HG03095 (cell line): ENCODE results near the gene PPP1R9B.

Experiments used
- ATAC-seq: cut with Tn5 transposase; IDR thresholded peaks from one replicate; pipeline ENCODE4 v1.9.1; 2021; ENCODE audit warnings: moderate library complexity; ENCODE audit not compliant: unreplicated experiment

The PPP1R9B gene

DNA sequence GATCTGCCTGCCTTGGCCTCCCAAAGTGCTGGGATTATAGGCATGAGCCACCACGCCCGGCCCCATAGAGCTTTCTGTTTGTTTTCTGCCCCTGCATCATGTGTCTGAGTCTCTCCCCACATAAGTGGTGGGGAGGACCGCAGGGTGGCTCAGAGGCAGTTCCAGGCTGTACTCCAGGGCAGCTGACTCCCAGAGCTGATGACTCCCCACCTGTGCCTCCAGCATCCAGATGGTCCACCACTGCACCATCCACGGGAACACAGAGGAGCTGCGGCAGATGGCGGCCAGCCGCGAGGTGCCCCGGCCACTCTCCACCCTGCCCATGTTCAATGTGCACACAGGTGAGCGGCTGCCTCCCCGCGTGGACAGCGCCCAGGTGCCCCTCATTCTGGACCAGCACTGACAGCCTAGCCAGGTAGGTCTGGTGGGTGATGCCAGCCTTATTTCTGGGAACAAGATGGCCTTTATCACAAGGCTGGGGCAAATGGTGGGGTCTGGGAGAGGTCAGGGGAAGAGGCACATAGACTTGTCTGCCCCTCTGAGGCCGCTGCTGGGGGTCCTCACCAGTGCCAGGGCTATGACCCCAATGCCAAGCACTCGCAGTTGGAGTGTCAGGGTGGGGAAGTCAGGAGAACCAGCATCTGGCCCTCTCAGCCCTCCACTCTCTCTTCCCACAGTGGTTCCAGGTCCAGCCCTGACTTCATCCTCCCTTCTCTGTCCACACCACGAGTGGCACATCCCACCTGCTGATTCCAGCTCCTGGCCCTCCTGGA lies 24.7 kb upstream of the PPP1R9B start:
- ATAC-seq, result no peak

DNA sequence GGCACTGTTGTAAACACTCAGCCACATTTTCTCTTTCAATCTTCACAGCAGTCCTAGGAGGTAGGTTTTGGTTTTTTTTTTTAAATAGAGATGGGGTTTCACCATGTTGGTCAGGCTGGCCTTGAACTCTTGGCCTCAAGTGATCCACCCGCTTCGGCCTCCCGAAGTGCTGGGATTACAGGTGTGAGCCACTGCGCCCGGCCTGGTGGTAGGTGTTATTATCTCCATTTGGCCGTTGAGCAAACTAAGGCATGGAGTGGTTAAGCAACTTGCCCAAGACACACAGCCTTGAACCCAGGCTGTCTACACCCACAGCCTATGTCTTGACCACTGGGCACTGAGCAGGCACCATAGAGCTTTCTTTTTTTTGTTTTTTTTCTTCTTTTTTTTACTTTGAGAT lies 24.0 kb upstream of the PPP1R9B start:
- no peak for ATAC-seq

GRCh38 chr17:50173335-50173941 lies 23.0 kb upstream of the PPP1R9B start:
- ATAC-seq, result no peak

GRCh38 chr17:50172936-50173334 lies 22.5 kb upstream of the PPP1R9B start:
- no peak for ATAC-seq

- ATAC-seq, result no peak
These were observed 21.7 kb upstream of the PPP1R9B start for GRCh38 chr17:50172130-50172529.

- ATAC-seq, result no peak
These were observed 21.0 kb upstream of the PPP1R9B start for GRCh38 chr17:50171371-50172071.

GRCh38 chr17:50170662-50171370 lies 20.3 kb upstream of the PPP1R9B start:
- peak; percentile 57 for ATAC-seq

GRCh38 chr17:50169881-50170459 lies 19.5 kb upstream of the PPP1R9B start:
- no peak for ATAC-seq

DNA sequence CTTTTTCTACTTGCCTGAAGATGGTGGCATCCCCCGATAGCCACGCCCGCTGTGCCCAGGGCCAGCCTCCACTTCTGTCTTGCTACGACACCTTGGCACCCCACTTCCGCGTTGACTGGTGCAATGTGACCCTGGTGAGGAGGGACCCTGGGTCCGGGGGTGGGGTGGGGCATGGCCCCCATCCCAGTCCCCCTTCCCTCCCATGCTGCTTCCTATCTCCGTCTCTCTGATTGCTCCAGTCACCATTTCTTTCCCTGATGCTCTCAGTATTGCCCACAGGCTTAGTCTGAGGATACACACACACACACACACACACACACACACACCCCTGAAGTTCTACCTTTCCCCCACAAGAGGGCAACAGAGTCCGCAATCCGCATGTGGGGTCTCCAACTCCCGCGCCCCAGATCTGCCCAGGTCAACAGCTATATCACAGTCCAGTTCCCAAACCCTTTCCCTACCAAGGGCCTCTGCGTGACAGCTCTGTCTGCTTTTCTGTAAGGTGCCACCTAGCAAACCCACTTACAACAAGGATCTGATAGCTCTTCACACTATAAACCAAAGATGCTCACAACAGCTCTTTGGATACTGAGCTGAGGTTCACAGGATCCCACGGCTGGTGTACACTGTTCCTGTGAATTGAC lies 18.8 kb upstream of the PPP1R9B start:
- ATAC-seq, result no peak

DNA sequence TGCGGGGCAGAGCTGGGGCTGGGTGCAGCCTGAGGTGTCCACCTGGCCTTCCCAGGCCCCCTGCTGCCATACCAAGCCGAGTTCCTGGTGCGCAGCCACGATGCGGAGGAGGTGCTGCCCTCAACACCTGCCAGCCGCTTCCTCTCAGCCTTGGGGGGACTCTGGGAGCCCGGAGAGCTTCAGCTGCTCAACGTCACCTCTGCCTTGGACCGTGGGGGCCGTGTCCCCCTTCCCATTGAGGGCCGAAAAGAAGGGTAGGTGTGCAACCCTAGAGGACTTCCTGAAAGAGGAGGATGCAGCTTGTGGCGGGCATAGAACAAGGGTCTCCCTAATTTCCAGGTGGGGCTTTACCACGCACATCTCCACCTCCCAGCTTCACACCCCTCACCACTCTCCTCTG lies 17.8 kb upstream of the PPP1R9B start:
- no peak for ATAC-seq

GRCh38 chr17:50167371-50167770 lies 16.9 kb upstream of the PPP1R9B start:
- no peak for ATAC-seq

DNA sequence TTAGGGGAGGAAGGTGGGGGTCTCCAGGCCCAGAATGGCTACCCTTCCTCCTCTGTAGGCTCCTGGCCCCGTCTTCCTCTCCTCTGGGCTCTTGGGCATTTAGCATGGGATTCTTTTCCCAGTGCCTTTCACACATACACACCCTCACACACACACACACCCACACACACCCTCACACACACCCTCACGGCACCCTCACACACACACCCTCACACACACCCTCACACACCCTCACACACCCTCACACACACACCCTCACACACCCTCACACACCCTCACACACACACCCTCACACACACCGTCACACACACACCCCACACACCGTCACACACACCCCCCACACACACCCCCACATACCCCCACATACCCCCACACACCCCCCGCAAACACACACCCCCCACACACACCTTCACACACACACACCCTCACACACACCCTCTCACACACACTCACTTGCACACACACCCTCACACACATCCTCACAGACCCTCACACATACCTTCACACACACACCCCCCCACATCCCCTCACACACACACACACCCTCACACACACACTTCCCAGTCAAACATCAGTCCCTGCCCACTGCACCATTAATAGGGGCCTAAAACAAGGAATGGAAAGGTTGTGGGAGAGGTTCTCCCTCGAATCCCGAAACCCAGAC lies 16.2 kb upstream of the PPP1R9B start:
- ATAC-seq, result no peak

GRCh38 chr17:50165867-50166517 lies 15.5 kb upstream of the PPP1R9B start, which contains the start of gene SGCA:
SGCA (plus strand) TSS chr17:50166005; CDS start chr17:50166041, 36 bp downstream.
- ATAC-seq, result no peak

- no peak for ATAC-seq
These were observed 15.0 kb upstream of the PPP1R9B start for GRCh38 chr17:50165466-50165865.

DNA sequence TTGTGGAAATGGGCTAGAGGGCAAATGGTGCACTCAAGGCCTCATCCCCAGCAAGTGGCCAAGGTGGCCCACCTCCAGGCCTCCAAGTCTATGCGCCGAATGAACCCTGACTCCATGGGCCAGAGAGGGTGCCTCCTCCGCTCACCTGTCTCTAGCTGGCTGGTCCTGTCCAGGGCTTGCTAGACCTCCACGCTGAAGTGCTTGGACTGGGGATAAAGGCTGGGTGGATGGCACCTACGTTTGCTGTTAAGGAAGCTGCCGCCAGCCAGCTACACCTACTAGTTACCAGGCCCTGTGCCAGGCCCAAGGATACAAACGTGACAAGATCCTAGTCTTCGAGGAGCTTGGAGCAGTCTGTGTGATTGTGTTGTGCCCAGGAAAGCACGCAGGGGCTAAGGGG lies 14.6 kb upstream of the PPP1R9B start:
- ATAC-seq, result no peak

- no peak for ATAC-seq
These were observed 14.2 kb upstream of the PPP1R9B start for GRCh38 chr17:50164697-50164988.

DNA sequence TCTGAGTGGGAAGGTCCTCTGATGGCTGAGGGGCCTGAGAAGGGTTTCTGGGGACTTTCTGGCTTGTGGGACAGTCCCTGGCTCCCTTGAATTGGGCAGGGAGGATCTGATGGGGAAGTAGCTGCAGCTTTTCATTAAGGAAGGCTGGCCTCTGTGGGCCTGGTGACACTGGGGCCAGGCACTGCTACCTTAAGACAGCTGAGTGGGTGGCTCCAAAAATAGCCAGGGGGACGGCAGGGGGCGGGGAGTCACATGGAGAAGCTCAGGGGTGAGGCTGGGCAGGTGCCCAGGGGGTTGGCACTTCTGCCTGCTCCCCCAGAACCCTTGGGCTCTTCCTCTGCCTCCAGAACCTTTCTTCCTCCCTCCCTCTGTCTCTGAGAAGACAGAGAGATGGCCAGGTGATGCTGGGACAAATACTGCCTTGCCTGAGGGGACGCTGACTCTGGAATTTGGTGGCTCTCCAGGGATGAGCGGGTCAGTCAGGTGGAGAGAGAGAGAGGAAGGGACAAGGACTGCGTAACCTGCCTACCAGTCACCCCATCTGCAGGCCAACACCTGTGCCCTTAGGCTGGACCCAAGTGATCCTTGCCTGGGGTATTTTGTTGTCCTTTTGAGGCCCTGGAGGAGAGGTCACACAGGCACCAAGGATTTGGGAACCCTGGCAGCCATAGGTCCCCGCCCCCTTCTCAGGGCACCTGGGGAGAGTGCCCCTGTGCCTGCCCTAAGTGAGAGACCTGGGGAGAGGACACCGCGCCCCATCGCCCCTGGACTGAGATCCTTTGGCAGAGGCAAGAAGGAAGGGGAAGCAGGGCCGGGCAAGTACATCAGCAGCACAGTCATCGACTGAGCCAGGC lies 13.6 kb upstream of the PPP1R9B start:
- ATAC-seq, result no peak

- ATAC-seq, result no peak
These were observed 12.2 kb upstream of the PPP1R9B start for GRCh38 chr17:50162466-50163254.
